SU-DHL-6 (cell line): ENCODE measurements around the gene SETD1B.

ENCODE experiments used
- H2AFZ ChIP-seq: fragments of 200-600 bp; sonication (generic); 2 replicates; pipeline ENCODE4 v1.6.1; 2014; ENCODE audit warnings: low read depth, mild to moderate bottlenecking, moderate library complexity, mixed read lengths, antibody characterized with exemption, low read length; ENCODE audit not compliant: severe bottlenecking
- H3F3A ChIP-seq: fragments of 200-600 bp; shearing (Covaris generic); 2 replicates; pipeline ENCODE4 v1.6.0; 2016; ENCODE audit warnings: antibody characterized with exemption, mild to moderate bottlenecking; ENCODE audit not compliant: insufficient read depth
- H3K27ac ChIP-seq: fragments of 200-600 bp; sonication (generic); 2 replicates; pipeline ENCODE4 v1.5.1; 2016; ENCODE audit warnings: low read depth, mild to moderate bottlenecking, low read length, moderate library complexity, mixed read lengths
- H3K27me3 ChIP-seq: fragments of 200-600 bp; sonication (generic), shearing (Covaris generic); 2 replicates; pipeline ENCODE4 v1.6.0; 2014; ENCODE audit warnings: mild to moderate bottlenecking, low read length
- H3K36me3 ChIP-seq: fragments of 200-600 bp; sonication (generic); 2 replicates; pipeline ENCODE4 v1.6.1; 2014; ENCODE audit warnings: mild to moderate bottlenecking, low read length, mixed read lengths
- H3K4me2 ChIP-seq: fragments of 300-600, 200-600 bp; shearing (Covaris generic), sonication (generic); 2 replicates; pipeline ENCODE4 v1.6.0; 2014; ENCODE audit warnings: low read length, low read depth, mild to moderate bottlenecking; ENCODE audit not compliant: poor library complexity, severe bottlenecking
- H3K4me3 ChIP-seq: fragments of 200-600 bp; sonication (generic); 2 replicates; pipeline ENCODE4 v1.5.1; 2014; ENCODE audit warnings: antibody characterized with exemption, low read length, mild to moderate bottlenecking, mixed read lengths; ENCODE audit not compliant: insufficient read depth, poor library complexity, severe bottlenecking
- H3K79me2 ChIP-seq: fragments of 200-600 bp; sonication (generic); 2 replicates; pipeline ENCODE4 v1.6.1; 2014; ENCODE audit warnings: mild to moderate bottlenecking, low read length, moderate library complexity; ENCODE audit not compliant: insufficient read depth
- H3K9ac ChIP-seq: fragments of 200-600 bp; sonication (generic); 2 replicates; pipeline ENCODE4 v1.7.0; 2014; ENCODE audit warnings: mild to moderate bottlenecking, low read length
- H3K9me2 ChIP-seq: fragments of 200-600 bp; sonication (generic); replicated peaks from 2 replicates; pipeline ENCODE4 v1.6.1; 2014; ENCODE audit warnings: low read length; ENCODE audit not compliant: insufficient read depth
- H3K9me3 ChIP-seq: fragments of 200-600 bp; sonication (generic); 2 replicates; pipeline ENCODE4 v1.6.1; 2014; ENCODE audit warnings: low read length, mixed read lengths; ENCODE audit not compliant: insufficient read depth
- H4K20me1 ChIP-seq: fragments of 200-600 bp; sonication (generic); 2 replicates; pipeline ENCODE4 v1.6.1; 2014; ENCODE audit warnings: low read depth, mild to moderate bottlenecking, antibody characterized with exemption, low read length, moderate library complexity, mixed read lengths
- EZH2phosphoT487 ChIP-seq: fragments of 200-600 bp; sonication (generic), shearing (Covaris generic); conservative IDR thresholded peaks from 2 replicates; pipeline ENCODE4 v1.6.1; 2018; ENCODE audit warnings: mild to moderate bottlenecking, antibody characterized with exemption, low read length, moderate library complexity, mixed read lengths
- TF ChIP-seq, protein P1 (sequence below): fragments of 200-600 bp; sonication (generic); IDR thresholded peaks from one replicate; pipeline ENCODE4 v1.5.1; 2017; ENCODE audit warnings: antibody characterized with exemption, mild to moderate bottlenecking, low read length, moderate library complexity; ENCODE audit not compliant: insufficient read depth, poor library complexity, severe bottlenecking

SETD1B gene

DNA sequence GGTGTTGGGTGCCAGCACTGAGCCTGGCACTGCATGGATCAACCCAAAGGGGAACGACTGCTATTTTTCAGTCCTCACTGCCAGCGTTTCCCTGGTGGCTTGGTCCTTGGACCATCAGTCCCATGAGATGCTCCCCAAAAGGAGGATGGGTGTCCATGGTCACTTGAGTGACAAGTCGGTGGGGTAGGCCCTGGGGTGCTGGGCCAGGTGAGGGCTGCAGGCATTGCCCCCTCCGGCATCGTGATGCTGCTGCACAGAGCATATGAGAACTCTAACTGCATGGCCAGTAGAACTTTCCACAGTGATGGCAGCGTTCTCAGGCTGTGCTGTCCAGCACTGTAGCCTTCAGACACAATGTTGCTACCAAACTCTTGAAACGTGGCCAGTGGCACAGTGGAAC, 16.2 kb downstream of the SETD1B start:
- Histone ChIP-seq H3K9me3 (no peaks in the 10 kb centered on the region), H3K27me3 (no peaks in the 10 kb centered on the region), H3K36me3 (0 out of 2 replicates have a peak, but pooled peaks cover 6% of the 10 kb centered on the region), H4K20me1 (no peaks in the 10 kb centered on the region), H3K79me2 (no peaks in the 10 kb centered on the region; the same call in 1 of the 2 replicates), H3K4me2 (no peak overlapping the region), H3K27ac (no peak overlapping the region), H2AFZ (no peak overlapping the region), H3K4me3 (no peak overlapping the region), H3F3A (no peaks in the 10 kb centered on the region), H3K9ac (no peak overlapping the region), H3K9me2 (no peaks in the 10 kb centered on the region)
- no peak for TF ChIP-seq EZH2phosphoT487
- TF ChIP-seq, protein P1, sequence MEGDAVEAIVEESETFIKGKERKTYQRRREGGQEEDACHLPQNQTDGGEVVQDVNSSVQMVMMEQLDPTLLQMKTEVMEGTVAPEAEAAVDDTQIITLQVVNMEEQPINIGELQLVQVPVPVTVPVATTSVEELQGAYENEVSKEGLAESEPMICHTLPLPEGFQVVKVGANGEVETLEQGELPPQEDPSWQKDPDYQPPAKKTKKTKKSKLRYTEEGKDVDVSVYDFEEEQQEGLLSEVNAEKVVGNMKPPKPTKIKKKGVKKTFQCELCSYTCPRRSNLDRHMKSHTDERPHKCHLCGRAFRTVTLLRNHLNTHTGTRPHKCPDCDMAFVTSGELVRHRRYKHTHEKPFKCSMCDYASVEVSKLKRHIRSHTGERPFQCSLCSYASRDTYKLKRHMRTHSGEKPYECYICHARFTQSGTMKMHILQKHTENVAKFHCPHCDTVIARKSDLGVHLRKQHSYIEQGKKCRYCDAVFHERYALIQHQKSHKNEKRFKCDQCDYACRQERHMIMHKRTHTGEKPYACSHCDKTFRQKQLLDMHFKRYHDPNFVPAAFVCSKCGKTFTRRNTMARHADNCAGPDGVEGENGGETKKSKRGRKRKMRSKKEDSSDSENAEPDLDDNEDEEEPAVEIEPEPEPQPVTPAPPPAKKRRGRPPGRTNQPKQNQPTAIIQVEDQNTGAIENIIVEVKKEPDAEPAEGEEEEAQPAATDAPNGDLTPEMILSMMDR, result no peak

DNA sequence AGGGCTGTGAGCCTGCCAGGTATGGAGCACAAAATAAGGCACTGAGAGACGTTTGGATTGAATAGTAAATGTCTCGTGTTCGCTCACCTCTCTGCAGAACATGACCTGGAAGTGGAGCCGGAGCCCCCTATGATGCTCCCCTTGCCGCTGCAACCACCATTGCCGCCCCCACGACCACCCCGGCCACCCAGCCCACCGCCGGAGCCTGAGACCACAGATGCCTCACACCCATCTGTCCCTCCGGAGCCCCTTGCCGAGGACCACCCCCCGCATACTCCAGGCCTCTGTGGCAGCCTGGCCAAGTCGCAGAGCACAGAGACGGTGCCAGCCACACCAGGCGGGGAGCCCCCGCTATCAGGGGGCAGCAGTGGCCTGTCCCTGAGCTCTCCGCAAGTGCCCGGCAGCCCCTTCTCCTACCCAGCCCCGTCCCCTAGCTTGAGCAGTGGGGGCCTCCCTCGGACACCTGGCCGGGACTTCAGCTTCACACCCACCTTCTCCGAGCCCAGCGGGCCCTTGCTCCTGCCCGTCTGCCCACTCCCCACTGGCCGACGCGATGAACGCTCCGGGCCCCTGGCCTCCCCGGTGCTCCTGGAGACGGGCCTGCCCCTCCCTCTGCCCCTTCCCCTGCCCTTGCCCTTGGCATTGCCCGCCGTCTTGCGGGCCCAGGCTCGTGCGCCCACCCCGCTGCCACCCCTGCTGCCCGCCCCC, 18.7 kb downstream of the SETD1B start:
- Histone ChIP-seq H3K4me3 (no peak overlapping the region), H3K27me3 (no peaks in the 10 kb centered on the region), H3K9me2 (no peaks in the 10 kb centered on the region), H3K27ac (no peak overlapping the region), H2AFZ (no peak overlapping the region), H4K20me1 (no peaks in the 10 kb centered on the region), H3K9ac (no peak overlapping the region), H3K36me3 (0 out of 2 replicates have a peak, but pooled peaks cover 2% of the 10 kb centered on the region), H3K4me2 (no peak overlapping the region), H3K79me2 (no peaks in the 10 kb centered on the region), H3F3A (no peaks in the 10 kb centered on the region), H3K9me3 (no peaks in the 10 kb centered on the region)
- TF ChIP-seq EZH2phosphoT487, result no peak
- TF ChIP-seq, protein P1, result no peak

DNA sequence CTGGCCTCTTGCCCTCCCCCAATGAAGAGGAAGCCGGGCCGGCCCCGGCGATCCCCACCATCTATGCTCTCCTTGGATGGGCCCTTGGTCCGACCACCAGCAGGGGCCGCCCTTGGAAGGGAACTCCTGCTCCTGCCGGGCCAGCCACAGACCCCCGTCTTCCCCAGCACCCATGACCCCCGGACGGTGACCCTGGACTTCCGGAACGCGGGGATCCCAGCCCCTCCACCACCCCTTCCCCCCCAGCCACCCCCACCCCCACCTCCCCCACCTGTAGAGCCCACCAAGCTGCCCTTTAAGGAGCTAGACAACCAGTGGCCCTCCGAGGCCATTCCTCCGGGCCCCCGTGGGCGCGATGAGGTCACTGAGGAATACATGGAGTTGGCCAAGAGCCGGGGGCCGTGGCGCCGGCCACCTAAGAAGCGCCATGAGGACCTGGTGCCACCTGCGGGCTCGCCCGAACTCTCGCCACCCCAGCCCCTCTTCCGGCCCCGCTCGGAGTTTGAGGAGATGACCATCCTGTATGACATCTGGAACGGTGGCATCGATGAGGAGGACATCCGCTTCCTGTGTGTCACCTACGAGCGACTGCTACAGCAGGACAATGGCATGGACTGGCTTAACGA, 19.4 kb downstream of the SETD1B start:
- Histone ChIP-seq H3K27ac (no peak overlapping the region), H4K20me1 (no peaks in the 10 kb centered on the region), H3K27me3 (no peaks in the 10 kb centered on the region), H3K4me3 (no peak overlapping the region), H3K9me3 (no peaks in the 10 kb centered on the region), H3K9me2 (no peaks in the 10 kb centered on the region), H3K9ac (no peak overlapping the region), H2AFZ (no peak overlapping the region), H3K4me2 (no peak overlapping the region), H3K79me2 (no peaks in the 10 kb centered on the region), H3K36me3 (0 out of 2 replicates have a peak, but pooled peaks cover 2% of the 10 kb centered on the region), H3F3A (no peaks in the 10 kb centered on the region)
- no peak for TF ChIP-seq EZH2phosphoT487
- TF ChIP-seq, protein P1, result no peak
